AML-193 (cell line): ENCODE results near the gene BSPRY.
"Not testable (repeated sequence)": the region's sequence is repeated elsewhere in the genome, so short reads cannot be mapped to it uniquely, and the experiment has no call there.

Experiments used
- DNase-seq, 2 experiments: peaks; one replicate each; lab custom pipeline; 2025; lab: John Stamatoyannopoulos, UW

BSPRY gene

DNA sequence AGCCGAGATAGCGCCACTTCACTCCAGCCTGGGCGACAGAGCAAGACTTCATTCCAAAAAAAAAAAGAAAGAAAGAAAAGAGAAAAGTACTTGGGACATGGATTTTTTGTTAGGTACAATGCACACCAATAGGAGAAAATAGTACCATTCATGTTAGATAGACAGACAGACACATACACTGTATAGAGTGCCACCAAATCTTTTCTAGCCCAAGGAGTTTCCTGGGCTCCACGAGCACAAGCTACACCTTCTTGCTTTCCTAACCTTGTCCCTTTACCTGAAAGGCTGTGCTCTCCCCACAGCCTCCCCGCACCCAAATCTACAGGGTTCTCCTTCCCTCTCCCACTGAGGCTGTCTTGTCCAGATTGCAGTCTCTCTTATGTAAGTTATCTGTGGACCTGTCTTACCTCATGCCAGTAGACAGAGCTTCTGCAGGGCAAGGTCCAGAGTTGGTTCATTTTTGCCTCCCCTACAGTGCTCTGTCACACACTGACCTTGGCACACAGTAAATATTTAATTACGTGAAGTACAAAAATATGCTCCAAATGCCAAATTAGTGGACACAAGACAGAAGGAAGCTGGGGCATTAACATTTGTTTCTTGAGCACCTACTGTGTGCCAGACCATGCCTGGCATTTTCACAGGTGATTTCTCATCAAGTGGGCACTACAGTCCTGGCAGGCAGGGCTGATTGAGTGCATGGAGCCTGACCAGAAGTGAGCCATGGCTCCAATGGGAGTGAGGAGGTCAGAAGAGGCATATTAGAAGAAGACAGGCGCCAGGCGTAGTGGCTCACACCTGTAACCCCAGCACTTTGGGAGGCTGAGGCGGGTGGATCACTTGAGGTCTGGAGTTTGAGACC lies 45.9 kb downstream of the BSPRY start:
- no peak for DNase-seq

- DNase-seq, result no peak
These were observed 47.9 kb downstream of the BSPRY start for GRCh38 chr9:113397203-113397631.

GRCh38 chr9:113398796-113399195 lies 49.5 kb downstream of the BSPRY start:
- DNase-seq, result no peak

- DNase-seq, result no peak
These were observed 50.4 kb downstream of the BSPRY start for GRCh38 chr9:113399646-113400200.

DNA sequence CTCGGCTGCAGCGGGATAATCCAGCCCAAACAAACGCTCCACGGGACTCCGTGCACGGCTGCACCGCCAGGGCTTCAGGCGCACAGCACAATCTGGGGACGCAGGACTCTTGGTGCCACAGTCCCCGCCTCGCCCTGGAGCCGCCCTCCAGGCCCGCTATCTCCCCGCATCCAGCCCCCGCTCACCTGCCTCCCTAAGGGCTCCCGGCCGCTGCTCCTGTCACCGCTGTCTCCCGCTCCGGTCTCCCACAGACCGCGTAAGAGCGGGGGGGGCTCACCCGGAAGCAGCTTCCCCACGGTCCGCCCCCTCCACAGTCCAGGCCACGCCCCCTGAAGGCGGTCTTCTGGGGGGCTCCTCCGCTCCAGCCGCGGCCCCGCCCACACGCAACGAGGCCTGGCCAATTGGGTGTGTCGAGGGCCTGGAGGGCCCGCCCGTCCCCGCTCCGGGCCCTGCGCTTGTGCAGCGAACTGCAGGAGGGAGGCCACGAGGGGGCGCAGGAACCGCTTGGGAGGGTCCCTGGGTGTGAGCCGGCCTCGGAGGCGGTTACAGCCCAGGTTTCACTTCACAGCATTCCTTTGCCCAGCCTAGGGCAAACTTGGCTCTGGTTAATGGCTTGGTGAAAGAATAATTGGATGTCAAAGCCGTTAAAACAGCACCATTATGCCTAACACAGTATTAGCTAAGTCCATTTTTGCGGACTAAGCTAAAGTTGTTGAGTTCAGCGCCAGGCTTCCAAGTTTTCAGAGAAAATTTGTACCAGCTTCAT lies 51.9 kb downstream of the BSPRY start, which contains the start of gene ALAD:
Gene ALAD (minus strand): TSS at position 258 of the 766 bp plus-strand sequence. CDS start 7,725 bp downstream, outside the sequence.
- DNase-seq, result peak; percentile 93 to 94

GRCh38 chr9:113403646-113404045 lies 54.3 kb downstream of the BSPRY start:
- DNase-seq, result peak; percentile 90 to 93

DNA sequence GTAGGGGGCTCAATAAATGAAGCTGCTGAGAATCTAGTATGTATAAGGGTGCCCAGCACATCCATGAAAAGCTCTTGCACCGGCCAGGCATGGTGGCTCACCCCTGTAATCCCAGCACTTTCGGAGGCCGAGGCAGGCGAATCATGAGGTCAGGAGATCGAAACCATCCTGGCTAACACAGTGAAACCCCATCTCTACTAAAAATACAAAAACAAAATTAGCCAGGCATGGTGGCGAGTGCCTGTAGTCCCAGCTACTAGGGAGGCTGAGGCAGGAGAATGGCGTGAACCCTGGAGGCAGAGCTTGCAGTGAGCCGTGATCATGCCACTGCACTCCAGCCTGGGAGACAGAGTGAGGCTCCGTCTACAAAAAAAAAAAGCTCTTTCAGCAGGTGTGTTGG lies 57.0 kb downstream of the BSPRY start:
- DNase-seq, result not testable (repeated sequence)

GRCh38 chr9:113406873-113407511 lies 57.7 kb downstream of the BSPRY start:
- DNase-seq, result peak; percentile 61 to 62

- no peak for DNase-seq
These were observed 60.1 kb downstream of the BSPRY start for GRCh38 chr9:113409481-113409880.

DNA sequence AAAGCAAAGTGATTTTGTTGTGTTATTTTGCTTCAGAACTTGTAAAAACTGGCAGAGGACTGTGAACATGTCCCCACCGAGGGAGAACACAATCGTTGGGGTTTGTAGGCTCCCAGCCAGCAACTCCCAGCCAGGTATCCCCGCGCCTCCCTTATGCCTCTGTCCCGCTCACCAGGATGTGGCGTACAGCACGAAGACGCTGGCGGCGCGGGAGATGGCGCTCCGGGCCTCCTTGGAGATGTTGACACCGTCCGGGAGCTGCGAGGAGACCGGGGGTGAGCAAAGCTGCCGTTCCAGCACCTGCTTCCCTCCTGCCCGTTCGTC lies 60.5 kb downstream of the BSPRY start:
- DNase-seq, result no peak

GRCh38 chr9:113410207-113410864 lies 61.0 kb downstream of the BSPRY start, which contains the start of the genes C9orf43 and POLE3:
C9orf43 (plus strand) TSS chr9:113410747; CDS start chr9:113413494, 2,747 bp downstream.
POLE3 (minus strand) TSS chr9:113410675; CDS start chr9:113410293, 382 bp downstream.
- DNase-seq, result peak; percentile 93 to 95

DNA sequence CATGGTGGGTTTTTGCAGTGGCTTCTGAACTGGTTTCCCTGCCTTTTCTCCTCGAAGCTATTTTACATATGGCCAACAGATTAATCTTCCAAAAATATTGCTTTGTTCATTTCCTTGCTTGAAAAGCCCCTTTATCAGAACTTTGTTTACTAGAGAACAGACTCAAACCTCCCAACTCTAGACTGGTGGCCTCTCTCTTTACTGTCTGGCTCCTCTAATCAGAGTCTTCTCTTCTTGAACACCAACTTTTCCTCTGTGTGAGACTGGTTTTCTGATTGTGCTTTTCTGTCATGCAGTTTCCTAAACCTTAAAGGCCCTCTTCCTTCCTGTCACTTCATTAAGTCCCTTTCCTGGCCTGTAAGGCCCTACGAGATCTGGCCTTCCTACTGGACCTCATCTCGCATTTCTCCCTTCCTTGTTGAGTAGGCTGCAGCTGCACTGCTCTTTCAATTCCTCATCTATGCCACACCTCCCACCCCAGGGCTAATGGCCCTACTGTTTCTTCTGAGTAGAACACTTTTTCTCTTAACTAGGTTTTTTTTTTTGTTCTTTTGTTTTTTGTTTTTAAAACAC lies 66.9 kb downstream of the BSPRY start:
- DNase-seq, result no peak

- no peak for DNase-seq
These were observed 68.0 kb downstream of the BSPRY start for GRCh38 chr9:113417370-113417769.
